Stimulated activated CD8-positive, alpha-beta memory T cell treated with anti-CD3 and anti-CD28 coated beads, Interleukin-12 subunit alpha, Interleukin-12 subunit beta, amount 100 ng/mL, for 24 hours (primary cell): ENCODE data around the gene CACNA2D3.

ENCODE experiments used
- DNase-seq: peaks from one replicate; pipeline ENCODE4 v3.0.0-alpha.2; 2020; ENCODE audit errors: extremely low read depth

Gene CACNA2D3

GRCh38 chr3:54878145-54878544 lies 755.8 kb downstream of the CACNA2D3 start:
- DNase-seq = no peak

- DNase-seq = no peak
Observed at GRCh38 chr3:54882129-54882833, 759.9 kb downstream of the CACNA2D3 start.

DNA sequence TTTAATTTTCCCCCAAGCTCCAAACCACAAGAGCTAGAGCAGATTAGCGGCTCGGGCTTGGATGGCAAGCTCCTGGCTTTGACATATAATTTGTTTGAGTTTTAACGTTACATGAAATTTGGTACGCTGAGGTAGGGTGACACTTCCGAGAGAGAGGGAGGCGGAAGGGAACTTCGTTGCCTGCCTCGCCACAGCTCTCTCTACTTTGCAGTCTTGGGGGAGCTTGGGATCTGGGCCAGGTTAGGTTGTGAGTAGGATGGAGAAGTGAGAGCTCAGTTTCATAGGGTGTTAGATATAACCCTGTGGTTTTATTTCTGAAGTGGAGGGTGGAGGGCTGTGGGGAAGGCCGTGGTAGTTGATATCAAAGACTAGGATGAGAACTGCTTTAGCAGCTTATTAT lies 765.8 kb downstream of the CACNA2D3 start:
- DNase-seq = no peak

DNA sequence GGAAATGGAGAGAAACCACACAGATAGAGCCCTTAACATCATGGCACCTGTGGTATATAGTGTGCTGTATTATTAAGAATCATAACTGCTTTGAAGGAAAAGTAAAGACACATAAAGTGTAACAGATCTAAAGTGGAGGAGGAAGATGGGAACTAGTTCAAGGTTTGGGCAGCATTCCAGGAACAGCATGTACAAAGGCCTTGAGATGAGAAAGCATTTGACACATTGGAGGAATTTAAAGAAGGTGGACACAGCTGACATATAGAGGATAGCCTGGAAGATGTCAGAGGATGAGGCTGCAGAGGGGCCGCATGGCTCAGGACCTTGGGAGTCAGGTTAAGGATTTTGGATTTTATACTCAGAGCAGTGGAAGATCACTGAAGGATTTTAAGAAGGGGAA lies 766.5 kb downstream of the CACNA2D3 start:
- DNase-seq = no peak

- DNase-seq = no peak
Observed at GRCh38 chr3:54889731-54890130, 767.4 kb downstream of the CACNA2D3 start.

DNA sequence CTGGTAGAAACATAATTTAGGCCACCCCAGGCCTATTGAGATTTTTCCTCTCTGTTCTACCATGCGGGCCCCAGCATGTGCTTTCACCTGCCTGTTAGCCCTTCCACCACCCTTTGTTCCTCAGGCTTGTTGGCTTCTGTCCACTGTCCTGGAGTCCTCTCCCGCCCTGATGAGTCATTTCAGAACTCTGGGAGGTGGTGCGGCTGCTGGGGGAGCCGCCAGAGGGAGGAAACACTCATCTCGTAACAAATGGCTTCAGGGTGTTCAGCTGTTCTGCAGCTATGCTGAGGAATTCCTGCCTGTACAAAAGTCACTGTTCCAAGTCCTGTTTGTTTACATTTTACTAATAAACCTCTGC lies 769.2 kb downstream of the CACNA2D3 start:
- DNase-seq = no peak

DNA sequence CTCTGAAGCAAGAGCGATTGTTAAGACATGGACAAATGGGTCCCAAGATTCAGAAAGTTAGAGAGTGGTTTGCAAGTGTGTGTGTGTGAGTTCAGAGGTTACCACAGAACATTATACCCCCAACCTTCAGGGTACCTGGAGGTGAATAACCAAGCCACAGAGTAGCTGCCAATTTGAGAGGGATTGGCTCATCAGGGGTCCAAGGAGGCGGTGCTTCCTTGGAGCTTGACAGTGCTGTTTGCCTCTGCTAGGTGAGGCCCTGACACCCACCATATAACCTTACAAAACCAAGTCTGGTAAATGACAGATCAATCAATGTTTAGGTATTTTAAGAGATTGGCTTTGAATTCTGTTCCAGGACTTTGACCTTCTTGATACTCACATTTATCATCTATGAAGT lies 769.8 kb downstream of the CACNA2D3 start:
- DNase-seq = no peak

DNA sequence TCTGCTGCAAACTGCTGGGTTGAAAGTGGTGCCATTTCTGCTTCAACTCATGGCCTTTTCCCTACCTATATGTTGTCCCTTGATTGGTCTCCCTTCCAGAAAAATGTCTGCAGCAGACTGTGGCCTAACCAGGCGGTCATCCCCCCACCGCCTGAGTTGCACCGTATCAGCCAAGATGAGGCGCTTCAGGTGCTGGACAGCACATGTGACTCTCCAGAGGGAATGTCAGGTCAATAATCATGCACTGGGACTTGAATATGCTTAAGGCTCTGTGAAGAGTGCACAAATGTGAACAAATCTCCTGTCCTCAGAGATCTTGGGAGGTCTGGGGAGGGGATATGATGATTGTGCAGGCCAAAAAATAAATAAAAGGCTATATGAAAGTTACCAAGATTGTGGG lies 773.3 kb downstream of the CACNA2D3 start:
- no peak for DNase-seq

DNA sequence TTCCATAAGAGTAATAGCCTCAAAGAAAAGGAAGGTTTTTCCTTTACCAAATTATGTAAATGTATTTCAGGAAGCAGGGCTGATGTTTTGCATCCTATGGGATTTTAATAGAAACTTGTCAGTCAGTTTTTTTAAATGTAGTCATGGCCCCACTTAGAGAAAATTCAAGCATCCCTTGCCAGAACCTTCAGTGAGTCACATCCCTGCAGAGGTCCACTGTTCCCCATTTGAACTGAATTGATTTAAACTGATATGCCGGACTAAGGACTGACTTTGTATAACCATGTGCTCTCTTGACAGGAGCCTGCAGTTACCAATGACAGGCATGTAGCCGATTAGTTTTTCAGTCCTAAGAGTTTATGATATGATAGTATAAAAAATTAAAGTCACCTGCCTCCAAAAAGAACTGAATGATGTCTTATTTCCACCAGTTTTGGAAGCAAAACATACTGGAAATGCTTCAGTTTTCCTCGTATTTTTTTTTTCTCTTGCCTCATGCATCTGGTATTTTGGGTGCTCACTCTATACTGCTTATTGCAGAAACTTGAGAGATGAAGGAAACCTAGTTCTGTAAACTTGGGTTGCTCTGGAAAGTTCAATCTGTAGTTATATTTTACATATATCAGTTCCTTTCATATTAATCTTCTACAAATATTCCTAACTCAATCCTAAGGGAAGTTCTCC lies 774.8 kb downstream of the CACNA2D3 start:
- DNase-seq = no peak

DNA sequence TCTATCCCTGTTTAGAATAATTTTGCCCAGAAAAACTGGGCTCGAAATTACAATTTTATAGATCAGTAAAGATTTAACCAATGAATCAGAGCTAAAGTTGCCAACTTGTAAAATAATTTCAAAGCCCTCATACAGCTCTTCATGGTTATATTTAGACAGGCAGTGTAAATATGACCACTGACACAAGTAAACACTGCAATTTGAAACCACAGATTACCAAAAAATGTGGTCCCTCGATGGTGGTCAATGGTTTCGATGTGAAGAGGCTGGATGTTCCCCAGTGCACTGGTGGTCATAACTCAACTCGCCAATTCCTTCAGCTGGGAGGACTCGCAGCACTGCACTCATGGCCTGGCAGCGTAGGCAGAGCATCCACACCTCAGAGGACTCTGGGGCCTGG lies 776.9 kb downstream of the CACNA2D3 start:
- no peak for DNase-seq

DNA sequence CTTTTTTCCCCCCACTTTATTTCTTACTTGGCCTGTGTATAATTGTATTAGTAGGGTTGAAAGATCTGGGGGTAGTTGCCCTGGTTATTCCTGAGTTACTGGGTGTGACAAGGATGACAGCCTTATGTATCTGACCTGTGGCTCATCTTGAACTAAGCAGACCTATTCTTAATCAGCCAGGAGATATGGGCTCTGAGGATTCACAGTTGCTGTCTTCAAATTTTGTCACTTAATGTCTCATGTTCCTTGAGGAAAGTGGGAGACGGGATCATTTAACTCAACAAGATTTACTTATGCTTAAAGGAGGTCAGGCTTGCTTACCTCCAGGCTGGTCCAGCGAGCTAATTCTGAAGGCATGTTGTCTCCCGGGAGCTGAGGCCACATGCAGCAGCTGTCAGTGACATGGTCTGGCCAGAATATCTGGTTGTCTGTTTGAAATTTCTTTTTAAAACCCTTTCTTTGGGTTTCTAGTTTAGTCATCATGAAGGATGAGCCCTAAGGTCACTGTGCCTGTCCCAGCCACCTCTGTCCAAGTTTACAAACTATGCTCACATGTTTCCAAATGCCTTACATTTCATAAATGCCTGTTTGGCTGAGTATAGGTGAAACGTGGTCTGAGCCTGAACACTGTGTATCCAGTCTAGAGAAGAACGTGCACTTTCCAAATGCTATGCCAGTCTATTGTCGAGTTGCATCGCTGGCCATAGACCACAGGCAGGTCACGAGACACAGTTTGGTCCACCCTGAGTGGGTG lies 778.7 kb downstream of the CACNA2D3 start:
- DNase-seq = no peak

DNA sequence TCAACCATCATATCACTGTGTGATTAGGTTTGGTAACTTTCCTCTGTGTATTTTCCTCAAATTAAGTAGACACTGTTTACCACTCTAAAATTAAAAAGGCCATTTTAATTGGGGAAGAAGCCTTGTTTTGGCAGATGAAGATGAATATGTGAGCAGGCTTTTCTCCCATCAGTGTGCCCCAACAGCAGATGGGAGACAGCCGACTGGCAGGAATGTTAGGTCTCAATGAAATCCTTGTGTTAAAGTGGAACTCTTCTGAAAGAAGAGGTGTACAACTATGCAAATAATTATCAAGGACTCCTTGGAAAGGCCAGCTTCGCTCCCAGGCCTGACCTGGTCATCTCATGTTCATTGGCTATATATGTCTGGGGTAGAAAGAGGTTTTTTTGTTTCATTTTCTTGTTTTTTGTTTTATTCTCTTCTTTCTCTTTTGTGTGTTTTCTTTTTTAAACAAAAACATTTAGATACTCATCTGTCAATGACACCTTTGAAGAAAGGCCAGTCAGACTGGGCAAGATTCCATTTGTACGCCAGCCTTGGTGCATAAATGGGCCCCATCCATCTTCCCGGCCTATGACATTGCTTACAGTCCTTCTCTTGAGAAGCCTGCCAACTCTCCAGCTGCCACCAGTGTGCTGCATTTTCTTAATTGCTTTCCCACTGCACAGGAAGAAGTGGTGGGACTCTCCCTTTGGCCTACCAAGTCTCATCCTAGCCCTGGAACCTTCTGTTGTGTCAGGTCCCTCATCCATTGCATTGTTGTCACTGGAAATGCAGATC lies 779.7 kb downstream of the CACNA2D3 start:
- DNase-seq = no peak

DNA sequence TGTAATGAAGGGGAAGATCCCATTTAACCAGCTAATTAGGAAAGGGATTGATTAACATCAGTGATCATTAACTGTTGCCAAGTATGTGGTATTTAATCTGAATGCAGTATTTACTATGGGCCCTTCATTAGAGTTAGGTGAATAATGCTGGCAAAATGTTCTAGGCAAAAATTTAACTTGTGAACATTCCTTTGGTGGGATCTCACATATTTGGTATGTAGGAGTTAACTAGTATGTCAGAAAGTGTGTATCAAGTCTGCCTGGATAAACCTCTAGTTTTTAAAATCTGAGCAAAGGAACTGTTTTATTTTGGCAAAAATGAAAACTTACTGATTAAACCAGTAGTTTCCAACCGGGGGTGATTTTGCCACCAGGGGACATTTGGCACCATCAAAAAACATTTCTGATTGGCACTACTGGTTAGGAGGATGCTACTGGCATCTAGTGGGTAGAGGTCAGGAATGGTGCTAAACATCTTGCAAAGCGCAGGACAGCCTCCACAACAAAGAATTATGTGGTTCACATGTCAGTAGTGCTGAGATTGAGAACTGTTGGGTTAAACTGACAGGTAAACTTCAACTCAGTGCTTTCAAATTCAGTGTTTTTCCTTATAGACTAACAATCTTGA lies 783.0 kb downstream of the CACNA2D3 start:
- no peak for DNase-seq

- DNase-seq = no peak
Observed at GRCh38 chr3:54905920-54906319, 783.6 kb downstream of the CACNA2D3 start.

DNA sequence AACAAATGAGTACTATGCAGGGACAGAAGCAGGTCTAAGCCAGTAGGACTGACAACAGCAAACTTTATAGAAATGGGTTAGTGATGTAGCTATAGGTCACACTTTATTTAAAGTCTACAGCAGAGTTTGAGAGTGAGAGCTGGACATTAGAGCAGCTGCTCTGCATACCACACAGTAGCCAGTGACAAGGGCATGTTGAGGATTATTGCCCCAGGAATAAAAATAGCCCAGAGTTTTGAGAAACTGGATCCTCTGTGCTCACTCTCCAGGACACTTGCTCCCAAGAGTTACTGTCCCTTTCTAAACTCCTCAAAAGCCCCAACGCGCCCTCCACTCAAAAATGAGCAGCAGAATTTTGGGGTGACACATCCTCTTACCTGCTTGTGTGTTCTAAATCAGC lies 784.4 kb downstream of the CACNA2D3 start:
- DNase-seq = no peak

DNA sequence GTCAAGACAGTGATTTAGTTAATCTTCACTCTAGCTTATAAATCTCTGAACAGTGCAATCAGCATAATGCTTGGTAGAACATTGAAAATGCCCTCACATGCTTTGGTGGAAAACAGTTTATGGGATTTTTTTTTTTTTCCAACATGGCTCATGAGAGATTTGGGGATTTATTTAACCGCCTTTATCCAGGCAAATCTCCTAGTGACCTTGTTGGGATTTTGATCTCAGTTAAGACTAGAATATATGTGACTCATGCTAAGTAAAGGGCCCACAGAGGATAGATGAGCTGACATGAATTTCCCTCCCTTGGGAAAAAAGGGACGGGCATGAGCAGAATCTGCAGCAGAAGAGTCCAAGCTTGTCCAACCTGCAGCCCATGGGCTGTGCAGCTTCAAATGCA lies 786.8 kb downstream of the CACNA2D3 start:
- DNase-seq = no peak

DNA sequence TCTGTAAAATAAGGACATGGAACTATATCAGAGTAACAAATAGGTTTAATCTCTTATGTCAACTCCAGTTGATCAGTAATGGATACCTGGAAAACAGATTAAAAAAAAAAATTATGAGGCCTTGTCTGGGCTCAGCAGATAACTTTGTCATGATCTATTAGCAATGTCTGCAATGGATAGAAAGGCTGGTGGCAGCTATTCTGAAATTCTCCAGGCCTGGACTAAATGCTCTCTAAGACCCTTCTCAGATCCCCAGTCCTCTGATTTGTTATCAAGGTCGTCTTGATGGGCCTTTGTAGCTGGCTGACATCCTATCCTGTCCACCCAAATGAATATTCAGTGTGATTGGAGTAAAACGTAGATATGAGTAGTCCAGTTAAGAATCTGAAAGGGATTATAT lies 791.8 kb downstream of the CACNA2D3 start:
- no peak for DNase-seq

DNA sequence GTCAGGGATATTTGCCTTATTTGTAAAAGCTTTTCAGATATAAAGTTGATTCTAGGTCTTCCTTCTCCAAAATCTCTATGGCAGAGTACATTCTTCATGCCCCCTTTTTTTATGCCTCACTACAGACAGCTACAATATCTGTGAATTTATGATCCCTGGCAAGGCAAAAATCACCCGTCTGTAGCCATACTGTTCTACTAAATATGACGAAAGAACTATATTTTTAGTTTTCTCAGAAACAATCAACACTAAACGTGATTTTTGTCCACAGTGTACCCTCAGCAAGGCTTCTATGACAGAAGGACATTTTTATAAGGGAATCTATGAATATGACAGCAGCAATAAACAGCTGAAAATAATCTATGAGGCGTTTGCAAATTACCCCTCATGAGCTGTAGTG lies 792.8 kb downstream of the CACNA2D3 start:
- DNase-seq = no peak

DNA sequence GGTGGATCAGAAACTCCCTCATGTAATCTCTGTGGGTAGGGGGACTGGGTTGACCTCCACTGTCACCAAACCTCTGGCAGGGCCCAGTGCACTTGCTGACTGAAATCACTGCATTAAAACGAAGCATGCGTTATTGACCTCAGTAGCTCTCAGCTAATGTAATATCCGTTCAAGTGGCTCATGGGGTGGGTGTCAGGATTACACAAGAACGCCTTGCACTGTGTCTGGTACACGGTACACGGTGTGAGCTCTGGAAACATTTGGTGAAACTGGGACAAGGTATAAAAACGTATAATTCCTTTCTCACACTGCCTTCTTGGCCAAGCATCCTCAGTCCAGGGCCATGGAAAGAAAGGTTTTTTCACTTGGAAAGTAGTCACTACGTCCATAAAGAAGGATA lies 793.6 kb downstream of the CACNA2D3 start:
- DNase-seq = no peak

DNA sequence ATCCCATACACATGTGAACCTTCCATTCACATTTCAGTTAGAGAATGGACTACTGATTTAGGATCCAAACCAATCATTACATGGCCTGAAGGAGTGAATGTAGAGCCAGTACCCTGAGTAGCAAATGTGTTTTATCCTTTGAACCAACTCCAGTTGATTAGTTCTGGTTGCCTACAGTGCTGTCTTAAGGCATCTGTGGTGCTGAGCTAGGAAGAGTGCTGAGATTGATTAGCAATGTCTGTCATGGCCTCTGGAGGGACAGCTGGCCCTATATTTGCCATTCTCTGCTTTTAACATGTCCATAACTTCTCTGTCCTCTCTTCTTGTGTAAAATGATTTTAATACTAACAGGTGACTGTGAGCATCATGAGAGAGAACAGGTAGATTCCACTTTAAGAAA lies 794.4 kb downstream of the CACNA2D3 start:
- no peak for DNase-seq

DNA sequence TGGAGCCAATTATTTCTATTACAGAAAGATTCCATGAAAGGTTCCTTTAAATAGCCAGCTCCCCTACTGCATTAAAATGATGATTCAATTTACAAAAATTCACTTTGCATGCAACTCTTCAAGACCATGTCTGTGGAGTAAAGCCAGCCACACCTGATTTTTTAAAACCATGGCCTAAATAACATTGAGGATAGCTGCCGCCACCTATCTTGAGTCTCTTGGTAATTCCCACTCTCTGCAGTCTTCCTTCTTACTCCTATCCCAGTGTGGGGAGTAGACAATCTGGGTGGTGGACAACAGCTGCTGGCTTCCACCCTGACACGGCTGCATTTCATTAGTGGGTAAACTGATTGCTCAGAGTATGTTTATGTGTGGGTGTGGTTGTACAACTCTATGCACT lies 794.8 kb downstream of the CACNA2D3 start:
- no peak for DNase-seq

DNA sequence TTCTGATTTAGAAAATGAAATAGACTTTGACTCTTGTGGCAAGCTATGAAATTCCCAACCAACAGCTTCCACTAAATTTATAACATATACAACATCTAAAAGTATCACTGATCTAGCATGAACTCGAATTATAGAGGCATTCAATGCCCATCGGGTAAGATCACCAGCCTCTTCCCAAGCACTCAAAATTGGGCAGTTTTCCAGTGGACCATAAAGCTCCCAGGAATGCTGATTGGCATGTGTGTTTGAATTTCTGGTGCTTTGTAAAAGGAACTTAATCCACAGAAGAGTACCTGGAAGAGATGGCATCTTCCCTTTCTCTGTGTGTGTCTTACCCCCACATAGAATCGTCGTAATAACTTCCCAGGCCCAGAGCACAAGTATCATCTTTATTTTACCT lies 795.5 kb downstream of the CACNA2D3 start:
- no peak for DNase-seq
